ENCODE results near the gene CDC37L1.

The CDC37L1 gene

GRCh38 chr9:4732890-4733289, 53.5 kb downstream of the CDC37L1 start:
- no peak overlapping the region for H3K9ac ChIP-seq (ENCODE audit: low read length)
- H2AFZ ChIP-seq (ENCODE audit: low read depth, low read length, severe bottlenecking) = no peak overlapping the region
- H3K9me3 ChIP-seq (ENCODE audit: insufficient read depth, low read length) = no peaks in the 10 kb centered on the region
- no peaks in the 10 kb centered on the region; the same call in 1 of the 2 replicates for H3F3A ChIP-seq (ENCODE audit: insufficient read depth)
- TF ChIP-seq CTCF (IDR thresholded peaks at IDR 0.05; ENCODE audit: insufficient read depth, low read length, poor library complexity, severe bottlenecking) (no peak), EZH2phosphoT487 (conservative IDR thresholded peaks at IDR 0.05; ENCODE audit: low read length) (no peak)
- H3K4me3 ChIP-seq (ENCODE audit: insufficient read depth, low read length, poor library complexity, severe bottlenecking) = no peak overlapping the region
- H3K79me2 ChIP-seq (ENCODE audit: insufficient read depth, low read length) = peaks cover 90% of the 10 kb centered on the region
- H3K27ac ChIP-seq (ENCODE audit: low read depth, low read length) = no peak overlapping the region
- no peaks in the 10 kb centered on the region for H3K9me2 ChIP-seq (replicated peaks; ENCODE audit: insufficient read depth, low read length)
- peaks cover 8% of the 10 kb centered on the region for H4K20me1 ChIP-seq (ENCODE audit: low read depth, low read length)
- no peaks in the 10 kb centered on the region for H3K27me3 ChIP-seq (ENCODE audit: low read length)
- H3K36me3 ChIP-seq (ENCODE audit: low read length) = no peaks in the 10 kb centered on the region
- no peak overlapping the region for H3K4me2 ChIP-seq (ENCODE audit: low read depth, low read length, poor library complexity, severe bottlenecking)

- no peak overlapping the region for H3K4me3 ChIP-seq (ENCODE audit: insufficient read depth, low read length, poor library complexity, severe bottlenecking)
- no peaks in the 10 kb centered on the region; the same call in 1 of the 2 replicates for H3F3A ChIP-seq (ENCODE audit: insufficient read depth)
- H3K27me3 ChIP-seq (ENCODE audit: low read length) = no peaks in the 10 kb centered on the region
- no peaks in the 10 kb centered on the region for H3K36me3 ChIP-seq (ENCODE audit: low read length)
- no peak overlapping the region for H3K9ac ChIP-seq (ENCODE audit: low read length)
- no peak overlapping the region for H3K4me2 ChIP-seq (ENCODE audit: low read depth, low read length, poor library complexity, severe bottlenecking)
- TF ChIP-seq CTCF (IDR thresholded peaks at IDR 0.05; ENCODE audit: insufficient read depth, low read length, poor library complexity, severe bottlenecking) (no peak), EZH2phosphoT487 (conservative IDR thresholded peaks at IDR 0.05; ENCODE audit: low read length) (no peak)
- no peaks in the 10 kb centered on the region for H3K9me2 ChIP-seq (replicated peaks; ENCODE audit: insufficient read depth, low read length)
- no peak overlapping the region for H3K27ac ChIP-seq (ENCODE audit: low read depth, low read length)
- peaks cover 9% of the 10 kb centered on the region for H4K20me1 ChIP-seq (ENCODE audit: low read depth, low read length)
- H3K79me2 ChIP-seq (ENCODE audit: insufficient read depth, low read length) = peaks cover 93% of the 10 kb centered on the region
- H2AFZ ChIP-seq (ENCODE audit: low read depth, low read length, severe bottlenecking) = no peak overlapping the region
- H3K9me3 ChIP-seq (ENCODE audit: insufficient read depth, low read length) = no peaks in the 10 kb centered on the region
Measured at GRCh38 chr9:4734150-4734549, 54.8 kb downstream of the CDC37L1 start.

GRCh38 chr9:4738866-4739586, 59.7 kb downstream of the CDC37L1 start:
- Histone ChIP-seq H3K4me2 (ENCODE audit: low read depth, low read length, poor library complexity, severe bottlenecking) (peak overlapping the region; percentile 76), H3K27me3 (ENCODE audit: low read length) (no peaks in the 10 kb centered on the region), H2AFZ (ENCODE audit: low read depth, low read length, severe bottlenecking) (no peak overlapping the region), H3K4me3 (ENCODE audit: insufficient read depth, low read length, poor library complexity, severe bottlenecking) (peak overlapping the region; percentile 73), H3K9me2 (replicated peaks; ENCODE audit: insufficient read depth, low read length) (no peaks in the 10 kb centered on the region), H3K9ac (ENCODE audit: low read length) (peak overlapping the region; percentile 97), H3K27ac (ENCODE audit: low read depth, low read length) (no peak overlapping the region), H3K79me2 (ENCODE audit: insufficient read depth, low read length) (peaks cover 61% of the 10 kb centered on the region), H3K36me3 (ENCODE audit: low read length) (no peaks in the 10 kb centered on the region), H4K20me1 (ENCODE audit: low read depth, low read length) (peaks cover 9% of the 10 kb centered on the region; the same call in 1 of the 2 replicates), H3F3A (ENCODE audit: insufficient read depth) (peaks cover 14% of the 10 kb centered on the region), H3K9me3 (ENCODE audit: insufficient read depth, low read length) (no peaks in the 10 kb centered on the region)
- TF ChIP-seq EZH2phosphoT487 (conservative IDR thresholded peaks at IDR 0.05; ENCODE audit: low read length) (no peak), CTCF (IDR thresholded peaks at IDR 0.05; ENCODE audit: insufficient read depth, low read length, poor library complexity, severe bottlenecking) (no peak)
